ENCODE data around the gene HERPUD1.

HERPUD1 gene

DNA sequence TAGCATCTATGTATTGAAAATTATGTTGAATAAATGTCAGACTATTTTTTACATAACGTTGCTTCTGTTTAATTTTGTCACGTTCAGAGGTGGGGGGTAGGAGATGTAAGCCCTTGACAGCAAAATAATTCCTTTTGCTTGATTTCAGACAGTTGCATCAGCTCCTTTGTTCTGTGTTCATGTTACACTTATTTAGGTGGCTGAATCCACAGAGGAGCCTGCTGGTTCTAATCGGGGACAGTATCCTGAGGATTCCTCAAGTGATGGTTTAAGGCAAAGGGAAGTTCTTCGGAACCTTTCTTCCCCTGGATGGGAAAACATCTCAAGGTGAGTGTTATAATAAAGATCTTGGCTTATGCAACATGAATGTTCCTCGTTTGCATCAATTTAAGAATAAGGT, 4.5 kb downstream of the HERPUD1 start:
- no peak for DNase-seq

DNA sequence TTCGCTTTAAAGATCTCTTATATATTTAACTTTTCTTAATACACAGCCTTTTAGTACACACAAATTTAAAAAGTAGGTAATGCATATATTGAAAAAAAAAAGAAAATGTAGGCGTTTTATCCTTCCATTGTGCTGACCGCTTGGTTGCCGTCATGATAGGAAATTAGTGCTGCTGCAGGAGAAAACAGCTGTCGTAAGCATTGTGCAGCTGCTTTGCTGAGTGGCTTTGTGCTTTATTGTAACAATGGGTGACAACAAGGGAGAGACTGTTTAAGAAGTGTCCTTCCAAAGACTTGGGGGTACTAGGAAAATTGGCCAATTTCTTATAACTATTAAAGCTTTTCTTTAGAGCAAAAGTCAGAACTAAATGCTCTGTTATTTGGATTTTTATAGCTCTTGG, 5.0 kb downstream of the HERPUD1 start:
- DNase-seq, result no peak

DNA sequence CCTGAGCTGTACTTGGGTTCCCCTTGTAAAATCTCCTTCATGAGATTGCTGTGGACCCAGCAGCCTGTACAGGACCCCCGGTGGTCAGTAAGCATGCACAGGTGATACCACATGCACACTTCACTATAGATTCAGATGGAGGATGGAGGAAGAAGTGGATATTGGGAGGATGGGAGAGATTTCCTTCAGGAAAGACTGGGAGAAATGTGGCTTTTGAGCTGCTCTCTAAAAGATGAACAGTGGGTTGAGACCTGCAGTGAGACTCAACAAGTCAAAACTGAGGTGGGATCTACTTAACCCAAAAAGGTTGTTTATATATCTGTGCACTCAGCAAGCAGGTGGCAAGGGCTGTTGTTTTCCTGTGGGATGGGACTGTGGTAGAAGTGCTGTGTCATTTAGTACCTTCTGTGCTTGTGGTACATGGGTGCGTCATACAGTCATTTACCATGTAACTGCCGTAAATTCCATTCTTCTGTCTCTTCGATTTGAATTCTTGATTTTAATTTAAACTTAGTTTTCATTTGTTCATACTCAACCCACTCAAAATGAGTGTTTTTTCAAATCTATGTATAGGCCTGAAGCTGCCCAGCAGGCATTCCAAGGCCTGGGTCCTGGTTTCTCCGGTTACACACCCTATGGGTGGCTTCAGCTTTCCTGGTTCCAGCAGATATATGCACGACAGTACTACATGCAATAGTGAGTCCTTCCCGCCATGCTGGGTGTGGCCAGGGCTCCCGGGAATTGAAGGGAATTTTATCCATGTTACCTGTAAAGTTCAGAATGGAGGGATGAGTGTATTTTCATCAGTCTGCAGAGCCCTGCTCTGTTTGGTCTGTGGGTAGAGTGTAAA, 6.9 kb downstream of the HERPUD1 start:
- DNase-seq, result no peak

GRCh38 chr16:56939801-56940200, 7.9 kb downstream of the HERPUD1 start:
- DNase-seq, result no peak

GRCh38 chr16:56941092-56941491, 9.2 kb downstream of the HERPUD1 start:
- no peak for DNase-seq

DNA sequence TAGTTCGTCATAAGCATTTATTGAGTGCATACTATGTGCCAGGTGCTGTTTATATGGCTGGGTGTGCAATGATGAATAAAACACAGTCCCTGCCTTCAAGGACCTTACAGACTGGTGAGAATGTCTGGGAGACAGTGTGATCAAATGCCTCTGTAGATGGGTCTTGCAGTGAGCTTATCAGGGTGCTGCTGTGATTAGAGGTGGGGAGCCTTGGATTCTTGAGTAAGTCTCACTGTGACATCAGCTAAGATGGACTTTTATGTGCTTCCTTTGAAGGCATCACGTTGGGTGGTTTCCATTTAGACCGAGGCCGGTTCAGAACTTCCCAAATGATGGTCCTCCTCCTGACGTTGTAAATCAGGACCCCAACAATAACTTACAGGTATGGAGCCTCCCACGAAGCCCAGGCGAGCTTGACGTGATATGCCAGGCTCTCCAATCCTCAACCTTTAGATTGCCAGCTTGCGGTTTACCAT, 10.0 kb downstream of the HERPUD1 start:
- no peak for DNase-seq

DNA sequence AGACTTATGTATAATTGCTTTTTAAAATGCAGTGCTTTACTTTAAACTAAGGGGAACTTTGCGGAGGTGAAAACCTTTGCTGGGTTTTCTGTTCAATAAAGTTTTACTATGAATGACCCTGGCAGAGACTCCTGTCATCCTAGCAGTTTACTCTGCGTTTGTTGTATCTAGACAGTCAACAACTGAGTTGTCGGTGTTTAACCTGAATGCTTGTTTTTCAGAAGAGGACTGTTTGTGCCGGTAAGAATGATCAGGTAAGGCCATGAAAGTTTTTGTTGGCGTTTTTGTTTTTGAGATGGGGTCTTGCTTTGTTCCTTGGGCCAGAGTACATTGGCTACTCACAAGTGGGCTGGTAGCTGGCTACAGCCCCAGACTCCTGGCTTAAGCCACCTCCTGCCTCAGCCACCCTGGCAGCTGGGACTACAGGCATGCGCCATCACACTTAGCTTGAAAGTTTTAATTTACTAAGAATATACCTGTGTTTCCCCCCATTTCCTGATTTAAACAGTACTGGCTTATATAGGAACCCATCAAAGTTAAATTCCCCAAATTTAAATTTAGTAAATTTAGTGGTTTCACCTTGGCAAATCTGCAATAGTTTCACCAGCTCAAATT, 11.9 kb downstream of the HERPUD1 start:
- DNase-seq, result no peak

DNA sequence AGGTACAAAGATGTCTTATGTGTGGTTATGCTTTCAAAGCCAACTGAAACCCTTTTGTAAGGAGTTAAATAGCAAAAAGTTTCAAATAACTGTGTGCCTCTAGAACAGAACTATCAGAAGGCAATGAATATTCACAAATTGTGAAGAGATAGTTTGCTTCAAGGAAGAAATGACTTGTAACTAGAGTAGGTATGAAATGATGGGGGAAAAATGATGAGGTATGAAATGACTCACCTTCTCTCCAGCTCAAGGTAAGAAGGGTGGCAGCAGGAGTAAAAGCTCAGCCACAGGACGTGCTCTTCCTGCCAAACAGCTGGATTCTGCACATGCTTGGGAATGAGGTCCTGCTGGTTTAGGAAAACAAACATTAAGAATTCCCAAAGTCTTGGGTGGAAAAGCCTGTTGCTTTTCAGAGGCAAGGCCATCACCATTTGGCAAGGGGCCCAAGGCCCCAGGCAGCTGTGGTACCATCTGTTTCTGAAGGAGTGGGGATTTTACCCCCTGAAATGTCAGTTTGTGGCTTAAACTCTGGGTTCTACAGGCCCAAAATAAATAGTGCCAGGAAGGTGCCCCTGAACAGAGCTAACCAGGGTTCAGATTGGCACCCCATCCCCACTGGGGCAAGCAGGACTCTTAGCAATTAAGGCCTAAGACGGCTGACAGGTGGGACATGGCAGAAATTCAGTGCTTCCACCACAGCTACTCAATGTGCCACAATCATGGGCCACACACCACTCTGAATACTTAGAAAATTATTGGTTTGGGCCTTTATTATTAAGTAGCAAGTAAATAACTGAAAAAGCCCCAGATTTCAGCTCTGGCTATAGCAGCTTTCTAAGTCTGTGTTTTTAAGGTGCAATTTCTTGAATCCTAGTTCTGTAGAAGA, 13.3 kb downstream of the HERPUD1 start:
- DNase-seq, result no peak

DNA sequence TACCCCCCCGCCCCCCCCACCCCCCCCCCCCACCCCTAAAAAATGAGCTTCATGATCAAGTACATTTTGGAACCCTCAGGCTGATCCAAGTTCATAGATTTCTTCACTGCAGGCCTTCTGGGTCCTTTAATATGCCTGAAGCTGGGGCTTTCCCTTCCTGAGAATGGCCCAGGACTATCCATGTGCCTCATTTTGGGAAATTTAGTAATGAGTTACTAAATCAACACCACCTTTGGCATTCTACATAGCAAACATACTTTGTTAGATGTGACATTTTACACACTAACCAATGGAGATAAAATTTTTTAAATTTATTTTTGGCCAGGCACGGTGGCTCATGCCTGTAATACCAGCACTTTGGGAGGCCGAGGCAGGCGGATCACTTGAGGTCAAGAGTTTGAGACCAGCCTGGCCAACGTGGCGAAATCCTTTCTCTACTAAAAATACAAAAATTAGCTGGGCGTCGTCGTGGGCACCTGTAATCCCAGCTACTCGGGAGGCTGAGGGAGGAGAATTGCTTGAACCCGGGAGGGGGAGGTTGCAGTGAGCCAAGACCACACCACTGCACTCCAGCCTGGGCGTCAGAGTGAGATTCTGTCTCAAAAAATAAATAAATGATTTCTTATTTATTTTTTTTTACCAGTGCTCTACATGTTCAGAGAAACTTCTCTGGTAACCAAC, 14.0 kb downstream of the HERPUD1 start:
- no peak for DNase-seq

DNA sequence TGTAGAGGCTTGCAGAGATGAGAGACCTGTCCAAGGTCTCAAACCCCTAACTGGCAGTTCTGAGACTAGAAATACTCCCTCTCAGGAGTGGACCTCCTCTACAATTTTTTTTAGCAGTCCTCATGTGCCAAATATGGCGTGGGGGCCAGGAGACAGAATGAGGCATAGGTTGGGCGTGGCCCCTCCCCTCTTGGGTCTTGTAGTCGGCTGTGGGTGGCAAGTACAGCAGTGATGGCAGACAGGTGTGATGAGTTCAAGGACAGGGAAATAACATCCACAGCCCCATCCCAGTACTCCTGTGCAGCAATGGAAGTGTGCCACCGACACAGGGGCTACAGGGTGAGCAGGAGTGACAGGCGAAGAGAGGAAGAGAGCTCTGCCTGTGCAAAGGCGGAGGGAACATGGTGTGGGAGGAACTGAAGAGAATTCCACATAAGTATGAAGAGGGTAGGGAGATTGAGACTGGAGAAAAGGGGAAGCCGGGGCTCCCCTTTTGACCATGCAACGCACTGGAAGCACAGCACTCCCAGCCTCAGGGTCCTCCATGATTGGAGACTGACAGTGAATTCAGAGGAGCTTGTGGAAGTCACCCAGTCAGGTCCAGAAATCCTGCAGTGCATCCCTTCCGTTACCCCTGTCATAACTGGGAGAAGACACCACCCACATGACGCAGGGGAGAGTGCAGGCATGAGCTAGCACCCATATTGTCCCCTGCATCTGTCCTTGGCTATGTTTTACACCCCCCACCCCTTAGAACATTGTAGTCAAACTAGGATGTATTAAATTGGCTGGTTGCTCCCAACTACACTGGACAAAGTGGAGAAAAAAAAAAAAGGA, 15.0 kb downstream of the HERPUD1 start:
- DNase-seq, result no peak

DNA sequence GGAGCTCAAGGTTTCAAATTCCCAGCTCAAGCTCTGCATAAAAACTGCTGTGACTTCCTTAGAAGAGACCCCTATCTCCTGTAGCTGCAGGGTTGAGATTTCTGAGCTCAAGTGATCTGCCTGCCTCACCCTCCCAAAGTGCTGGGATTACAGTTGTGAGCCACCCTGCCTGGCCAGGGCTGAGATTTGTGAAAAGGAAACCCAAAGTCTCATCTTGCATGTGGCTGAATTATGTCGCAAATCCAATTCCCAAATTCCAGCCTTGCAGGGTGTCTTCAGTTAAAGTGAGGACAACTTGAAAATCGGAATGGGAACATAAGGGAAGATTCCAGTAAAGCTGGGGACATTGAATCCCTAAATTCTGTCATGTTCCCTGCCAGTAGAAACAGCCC, 15.7 kb downstream of the HERPUD1 start:
- DNase-seq, result no peak

GRCh38 chr16:56948234-56948633, 16.3 kb downstream of the HERPUD1 start:
- DNase-seq, result no peak

GRCh38 chr16:56950051-56950450, 18.1 kb downstream of the HERPUD1 start:
- DNase-seq, result no peak

GRCh38 chr16:56950455-56950854, 18.5 kb downstream of the HERPUD1 start:
- DNase-seq, result no peak

DNA sequence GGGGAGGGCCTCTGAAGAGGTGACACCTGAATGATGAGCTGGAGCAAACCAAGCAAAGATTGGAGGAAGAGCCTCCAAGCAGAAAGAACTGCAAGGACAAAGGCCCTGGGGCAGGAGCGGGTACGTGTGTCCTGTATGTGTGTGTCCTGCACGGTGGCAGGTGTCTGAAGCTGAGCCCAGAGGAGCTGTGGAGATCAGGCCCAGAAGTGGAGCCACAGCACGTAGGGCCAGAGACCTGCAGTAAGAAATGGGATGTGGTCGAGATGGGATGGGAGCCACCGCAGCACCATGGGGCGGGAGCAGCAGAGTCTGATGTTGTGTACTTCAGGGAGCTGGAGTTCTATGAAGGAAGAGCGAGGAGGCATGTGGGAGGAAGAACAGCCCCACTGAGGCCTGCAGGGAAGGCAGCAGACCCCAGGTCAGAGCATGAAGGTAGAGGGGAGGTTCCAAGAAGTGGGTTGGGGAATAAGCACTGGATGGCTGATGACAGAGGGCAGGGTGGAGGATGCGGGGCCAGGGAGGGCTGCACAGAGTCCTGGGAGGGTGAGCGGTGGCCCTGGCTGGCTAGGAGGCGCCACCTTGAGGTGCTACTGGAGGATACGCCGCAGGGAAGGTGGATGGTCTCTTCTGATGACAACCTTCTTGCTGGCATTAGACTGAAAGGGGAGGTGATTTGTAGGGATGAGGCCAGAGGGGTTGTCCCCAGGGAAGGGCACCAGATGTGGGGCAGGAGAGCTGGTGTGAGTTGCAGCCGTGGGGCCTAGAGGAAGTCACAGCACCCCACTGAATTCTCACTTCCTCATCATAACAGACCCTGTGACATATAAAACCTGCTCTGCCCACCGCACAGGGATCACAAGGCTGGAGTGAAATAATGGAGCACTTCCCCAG, 19.2 kb downstream of the HERPUD1 start:
- peak; percentile 86 for DNase-seq

DNA sequence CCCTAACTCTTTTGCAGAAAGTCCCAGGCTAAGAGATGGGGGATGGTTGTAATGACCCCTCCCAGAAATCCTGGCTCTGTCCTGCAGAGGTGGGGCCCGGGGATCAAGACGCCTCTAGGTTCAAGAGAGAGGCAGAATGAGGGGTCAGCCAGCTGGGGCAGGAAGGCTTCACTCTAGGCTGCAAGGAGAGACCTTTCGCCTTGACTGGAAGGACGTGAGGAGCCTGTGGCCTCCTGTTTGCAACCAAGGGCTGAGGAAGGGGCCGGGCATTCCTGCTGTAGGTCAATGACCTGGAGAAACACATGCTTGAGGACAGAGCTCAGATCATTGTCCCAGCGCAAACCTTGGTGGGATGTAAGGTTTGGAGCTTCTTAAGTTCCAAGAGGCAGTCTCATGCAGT, 21.1 kb downstream of the HERPUD1 start:
- DNase-seq, result no peak

DNA sequence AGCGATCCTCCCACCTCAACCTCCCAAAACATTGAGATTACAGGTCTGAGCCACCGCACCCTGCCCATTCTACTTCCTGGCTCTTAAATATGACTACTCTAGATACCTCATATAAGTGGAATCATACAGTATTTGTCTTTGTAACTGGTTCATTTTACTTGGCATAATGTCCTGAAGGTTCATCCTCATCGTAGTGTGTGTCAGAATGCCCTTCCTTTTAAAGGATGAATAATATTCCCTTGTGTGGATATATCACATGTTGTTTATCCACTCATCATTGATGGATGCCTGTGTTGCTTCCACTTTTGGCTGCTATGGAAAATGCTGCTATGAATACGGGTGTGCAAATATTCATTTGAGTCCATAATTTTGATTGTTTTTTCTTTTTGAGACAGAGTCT, 24.1 kb downstream of the HERPUD1 start:
- DNase-seq, result no peak

DNA sequence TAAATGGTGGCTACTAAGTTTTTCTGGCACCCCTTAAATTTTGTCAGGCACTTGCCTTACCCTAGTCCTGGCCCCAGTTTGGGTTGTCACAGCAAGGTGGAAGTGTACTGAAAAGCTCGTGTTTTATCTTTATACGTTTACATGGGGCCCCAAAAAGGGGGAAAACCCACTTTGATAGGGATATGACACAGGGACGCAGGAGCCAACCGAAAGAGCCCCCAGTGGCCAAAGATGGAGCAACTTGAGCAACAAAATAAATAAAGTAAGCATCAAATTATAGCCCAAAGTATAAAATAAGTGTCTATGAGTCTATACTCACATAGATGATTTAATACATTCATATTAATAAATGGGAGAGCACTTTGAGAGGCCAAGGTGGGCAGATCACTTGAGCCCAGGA, 24.8 kb downstream of the HERPUD1 start:
- no peak for DNase-seq

- DNase-seq, result no peak
These were observed 28.8 kb downstream of the HERPUD1 start for GRCh38 chr16:56960681-56961281.

DNA sequence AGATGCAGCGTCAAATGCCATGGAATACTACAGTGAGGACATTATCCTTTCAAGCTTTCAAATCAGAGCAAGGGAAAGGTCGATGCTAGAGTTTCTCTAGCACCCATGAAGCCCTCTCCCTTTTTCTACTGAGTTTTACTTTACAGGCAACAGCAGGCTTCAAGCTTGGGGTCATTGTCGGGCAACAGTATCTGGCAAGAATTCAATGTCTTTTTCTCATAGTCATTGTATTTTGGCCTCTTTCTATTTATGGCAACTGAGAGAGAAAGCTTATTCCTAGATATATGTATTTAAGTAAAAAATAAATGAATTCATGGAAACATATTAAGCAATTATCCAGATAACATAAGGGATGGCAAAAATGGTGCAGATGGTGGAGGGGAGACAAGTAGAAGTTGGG, 29.4 kb downstream of the HERPUD1 start:
- no peak for DNase-seq
